NCI-H146 treated with DMSO at 0.1 percent for 48 hours (cell line): ENCODE measurements around the gene FAM219B.
"Not testable (repeated sequence)": the region's sequence is repeated elsewhere in the genome, so short reads cannot be mapped to it uniquely, and the experiment has no call there.

Source experiments
- DNase-seq: peaks from one replicate; lab custom pipeline; 2025; ENCODE audit not compliant: unreplicated experiment; lab: John Stamatoyannopoulos, UW

FAM219B gene, protein sequence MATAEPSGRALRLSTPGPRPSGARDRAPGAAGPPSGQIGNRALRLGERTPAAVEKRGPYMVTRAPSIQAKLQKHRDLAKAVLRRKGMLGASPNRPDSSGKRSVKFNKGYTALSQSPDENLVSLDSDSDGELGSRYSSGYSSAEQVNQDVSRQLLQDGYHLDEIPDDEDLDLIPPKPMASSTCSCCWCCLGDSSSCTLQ

DNA sequence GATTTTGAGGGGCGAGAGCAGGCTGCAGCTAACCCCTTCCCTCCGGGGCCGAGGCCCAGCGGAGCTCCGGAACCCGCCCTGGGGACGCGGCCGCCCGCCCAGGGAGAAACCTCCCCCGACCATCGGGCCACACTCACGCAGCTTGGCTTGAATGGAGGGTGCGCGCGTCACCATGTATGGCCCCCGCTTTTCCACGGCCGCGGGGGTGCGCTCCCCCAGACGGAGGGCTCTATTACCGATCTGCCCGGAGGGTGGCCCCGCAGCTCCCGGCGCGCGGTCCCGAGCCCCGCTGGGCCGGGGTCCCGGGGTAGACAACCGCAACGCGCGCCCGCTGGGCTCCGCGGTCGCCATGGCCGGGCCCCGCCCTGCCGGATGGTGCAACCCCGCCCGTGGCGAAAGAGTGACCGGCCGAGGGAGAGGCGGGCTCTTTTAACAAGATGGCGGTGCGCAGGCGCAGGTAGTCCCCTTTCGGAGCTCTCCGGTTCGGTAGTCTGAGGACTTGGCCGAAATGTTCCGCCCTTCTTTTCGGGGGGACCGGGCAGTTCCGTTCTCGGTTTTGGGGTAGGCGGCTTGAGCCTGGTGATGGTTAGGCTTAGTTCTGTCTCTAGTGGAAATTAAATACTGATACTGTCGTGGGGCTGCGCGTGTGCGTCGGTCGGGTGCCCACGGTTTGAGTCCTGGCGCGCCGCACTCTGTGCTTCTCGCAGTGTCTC lies at the start of gene FAM219B:
TSS of gene FAM219B (minus strand) at position 402 of the 713 bp plus-strand sequence. CDS start at position 351, 51 bp downstream.
- peak; percentile 37 for DNase-seq

GRCh38 chr15:74955796-74956647 lies 49.4 kb upstream of the FAM219B start:
- no peak for DNase-seq

DNA sequence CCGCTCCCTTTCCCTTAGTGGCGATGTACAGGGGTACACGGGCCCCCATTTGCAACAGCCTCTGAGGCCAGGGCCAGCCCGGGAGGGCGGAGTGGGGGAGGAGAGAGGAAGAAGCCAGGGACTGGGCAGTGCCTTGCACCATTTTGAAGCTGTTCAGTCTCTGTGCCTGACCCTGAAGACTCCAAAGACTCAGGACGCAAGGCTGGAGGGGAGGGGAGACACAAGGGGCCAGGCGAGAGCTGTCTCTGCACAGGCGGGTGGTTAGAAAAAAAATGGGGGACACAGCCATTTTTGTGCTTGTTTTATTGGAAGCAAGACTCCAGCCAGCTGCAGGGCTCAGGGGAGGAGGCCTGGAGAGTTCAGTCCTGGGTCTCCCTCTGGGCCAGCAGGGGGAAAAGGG lies 48.4 kb upstream of the FAM219B start:
- no peak for DNase-seq

- no peak for DNase-seq
These were observed 47.9 kb upstream of the FAM219B start for GRCh38 chr15:74954515-74954914.

- no peak for DNase-seq
These were observed 44.4 kb upstream of the FAM219B start for GRCh38 chr15:74951006-74951405.

DNA sequence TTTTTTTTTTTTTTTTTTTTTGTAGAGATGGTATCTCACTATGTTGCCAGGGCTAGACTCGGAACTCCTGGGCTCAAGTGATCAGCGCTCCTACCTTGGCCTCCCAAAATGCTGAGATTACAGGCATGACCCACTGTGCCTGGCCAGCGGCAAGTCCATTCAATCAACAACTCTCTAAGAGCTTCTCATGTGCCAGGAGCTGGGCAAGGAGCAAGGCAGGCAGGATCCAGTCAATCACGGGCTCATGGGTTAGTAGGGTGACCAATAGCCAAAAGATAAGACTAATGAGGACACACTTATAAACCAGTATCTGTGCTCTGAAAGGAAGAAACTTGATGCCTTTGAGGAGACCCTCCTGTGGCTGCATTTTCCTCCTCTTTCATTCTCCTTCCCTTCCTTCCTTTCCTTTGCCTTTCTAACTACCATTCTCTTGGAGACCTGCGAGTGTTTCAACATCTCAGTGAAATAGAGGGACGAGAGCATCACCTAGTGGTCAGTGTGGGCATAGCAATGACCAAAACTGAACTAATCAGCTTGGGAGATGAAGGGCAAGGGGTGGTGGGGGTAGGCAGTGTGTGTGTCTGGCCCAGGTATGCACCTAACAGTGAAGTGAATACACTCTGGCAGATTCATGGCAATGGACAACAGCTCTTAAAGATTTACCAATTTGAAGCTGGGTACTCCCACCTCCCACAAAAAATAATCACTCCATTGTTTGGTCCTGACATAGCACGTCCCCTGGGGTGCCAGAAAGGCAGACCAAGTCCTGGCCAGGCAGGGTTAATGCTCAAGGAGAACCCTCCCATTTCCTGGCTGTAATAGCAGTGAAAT lies 43.6 kb upstream of the FAM219B start:
- DNase-seq = peak; percentile 39

GRCh38 chr15:74937590-74938371 lies 31.1 kb upstream of the FAM219B start, which contains the start of gene COX5A:
TSS of gene COX5A (minus strand) at chr15:74938073. CDS start at chr15:74938014, 59 bp downstream.
- peak; percentile 66 for DNase-seq

GRCh38 chr15:74937272-74937589 lies 30.6 kb upstream of the FAM219B start:
- DNase-seq = peak; percentile 11

DNA sequence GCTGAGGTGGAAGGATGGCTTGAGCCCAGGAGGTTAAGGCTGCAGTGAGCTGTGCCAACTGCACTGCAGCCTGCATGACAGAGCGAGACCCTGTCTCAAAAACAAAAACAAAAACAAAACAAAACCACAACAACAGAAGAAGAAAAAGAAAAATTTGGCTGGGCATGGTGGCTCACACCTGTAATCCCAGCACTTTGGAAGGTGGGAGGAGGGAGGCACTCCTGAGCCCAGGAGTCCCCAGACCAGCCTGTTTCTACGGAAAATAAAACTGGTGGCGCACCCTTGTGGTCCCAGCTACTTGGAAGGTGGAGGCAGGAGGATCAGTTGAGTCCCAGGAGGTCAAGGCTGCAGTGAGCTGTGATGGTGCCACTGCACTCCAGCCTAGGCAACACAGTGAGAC lies 28.5 kb upstream of the FAM219B start:
- DNase-seq = not testable (repeated sequence)

- no peak for DNase-seq
These were observed 26.9 kb upstream of the FAM219B start for GRCh38 chr15:74933573-74933972.

GRCh38 chr15:74928771-74929198 lies 22.1 kb upstream of the FAM219B start:
- no peak for DNase-seq

GRCh38 chr15:74924525-74924924 lies 17.9 kb upstream of the FAM219B start:
- DNase-seq = no peak

DNA sequence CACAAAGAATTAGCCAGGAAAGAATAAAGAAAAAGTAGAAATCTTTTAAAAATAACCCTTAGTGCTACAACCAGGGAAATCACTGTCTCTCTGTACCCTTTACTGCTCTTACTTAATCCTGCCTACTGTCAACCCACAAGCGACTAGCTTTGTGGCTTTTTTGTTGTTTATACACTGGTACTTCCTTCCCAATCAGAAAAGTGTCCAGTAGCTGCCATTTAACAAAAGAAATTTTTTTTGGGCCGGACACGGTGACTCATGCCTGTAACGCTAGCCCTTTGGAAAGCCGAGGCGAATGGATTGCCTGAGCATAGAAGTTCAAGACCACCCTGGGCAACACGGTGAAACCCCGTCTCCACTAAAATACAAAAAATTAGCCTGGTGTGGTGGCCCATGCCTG lies 13.8 kb upstream of the FAM219B start:
- DNase-seq = no peak

GRCh38 chr15:74917676-74918075 lies 11.0 kb upstream of the FAM219B start:
- no peak for DNase-seq

- DNase-seq = not testable (repeated sequence)
These were observed 7.1 kb upstream of the FAM219B start for GRCh38 chr15:74913799-74914198.

DNA sequence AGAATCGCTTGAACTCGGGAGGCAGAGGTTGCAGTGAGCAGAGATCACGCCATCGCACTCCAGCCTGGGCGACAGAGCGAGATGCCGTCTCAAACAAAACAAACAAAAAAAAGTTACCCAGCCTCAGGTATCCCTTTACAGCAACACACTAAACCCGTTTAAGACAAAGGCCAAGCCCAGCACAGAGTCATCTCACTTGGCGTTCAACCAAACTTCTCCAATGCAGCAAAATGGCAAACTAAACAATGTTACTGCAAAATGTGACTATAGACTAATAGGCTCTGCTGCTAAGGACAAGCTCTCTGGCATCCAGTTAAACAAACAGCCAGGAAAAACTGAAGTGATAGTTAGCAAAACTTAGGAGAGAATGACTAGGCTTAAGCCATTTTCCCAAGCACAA lies 6.4 kb upstream of the FAM219B start:
- no peak for DNase-seq

DNA sequence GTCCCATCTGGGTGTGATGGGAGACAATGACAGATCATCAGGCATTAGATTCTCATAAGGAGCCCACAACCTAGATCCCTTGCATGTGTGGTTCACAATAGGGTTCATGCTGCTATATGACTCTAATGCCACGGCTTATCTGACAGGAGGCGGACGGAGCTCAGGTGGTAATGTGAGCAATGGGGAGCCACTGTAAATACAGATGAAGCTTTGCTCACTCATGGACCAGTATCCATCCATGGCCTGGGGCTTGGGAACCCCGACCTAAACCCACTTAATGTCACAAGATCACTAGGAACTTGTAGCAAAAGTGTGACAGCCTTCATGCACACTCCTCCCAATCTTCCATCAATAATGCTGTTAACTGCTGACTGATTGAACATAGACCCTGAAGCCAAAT lies 2.0 kb upstream of the FAM219B start:
- no peak for DNase-seq

DNA sequence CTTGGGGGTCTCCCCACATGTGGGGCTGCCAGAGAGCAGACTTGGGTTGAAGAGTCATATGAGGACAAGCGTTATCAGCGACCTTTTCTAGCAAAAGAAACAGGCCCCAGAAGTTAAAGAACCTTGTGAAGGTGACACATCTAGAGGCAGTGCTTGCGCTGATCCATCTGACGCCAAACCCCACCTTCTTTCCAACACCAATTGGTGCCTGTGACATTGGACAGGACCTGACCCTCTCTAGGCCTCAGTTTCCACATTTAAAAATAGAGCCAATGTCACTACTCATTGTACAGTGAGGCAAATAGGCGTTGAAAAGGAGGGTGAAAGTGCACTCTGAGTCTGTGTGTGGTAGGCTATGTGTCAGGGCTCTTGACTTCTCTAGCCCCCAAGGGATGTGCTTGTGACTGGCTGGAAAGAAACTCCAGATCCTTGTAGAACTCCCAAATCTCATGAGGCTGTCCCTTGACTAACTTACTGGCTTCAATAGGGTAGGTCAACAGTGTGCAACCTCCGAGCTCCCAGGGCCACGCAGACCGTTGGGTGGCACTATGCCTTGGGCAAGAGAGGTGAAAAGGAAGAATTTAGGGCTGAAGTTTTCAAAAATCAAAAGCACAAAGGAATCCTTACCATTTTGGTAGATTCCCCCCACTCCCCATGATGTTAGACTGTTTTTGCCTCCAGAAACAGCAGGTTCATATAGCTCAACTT lies 666 bp upstream of the FAM219B start:
- no peak for DNase-seq

DNA sequence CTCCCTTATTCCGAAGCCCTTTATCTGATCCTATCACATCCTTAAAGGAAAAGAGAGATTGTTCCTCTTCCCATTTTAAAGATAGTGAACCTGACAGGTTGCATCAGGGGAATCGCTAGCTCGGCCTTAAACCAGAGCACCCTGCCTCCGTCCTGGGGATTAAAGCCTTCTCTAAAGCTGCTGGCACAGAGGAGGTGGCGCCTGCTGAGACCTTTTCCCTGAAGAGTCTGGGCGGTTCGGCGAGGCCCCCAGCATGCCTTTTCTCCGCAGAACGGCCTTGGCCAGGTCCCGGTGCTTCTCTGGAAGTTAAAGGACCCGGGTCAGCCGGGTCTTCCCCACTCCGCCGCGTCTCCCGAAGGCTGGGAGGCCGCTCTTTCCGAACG lies 593 bp downstream of the FAM219B start:
- DNase-seq = peak; percentile 11
